Left renal cortex interstitium (tissue), 4 donors: ENCODE results near the gene CASKIN1. TPM values are rescaled to one million over a fixed set of nuclear protein-coding genes. Genes with fewer than 3 reads are reported as not detected.
A peak's percentile ranks its signal among the peaks of the same experiment; 100 is the strongest.

ENCODE experiments used
- DNase-seq, 4 donors: peaks; one replicate each; pipeline ENCODE4 v3.0.0-alpha.2; 2013; ENCODE audit warnings: low read depth in 4 of 4, low spot score in 2 of 4, missing footprints in 1 of 4
- polyA plus RNA-seq, 4 donors: library from polyadenylated mRNA; unstranded; fragments of 120-200 nt; gene quantifications; one replicate each; pipeline ENCODE4 v1.2.1, GENCODE V29; 2013; ENCODE audit not compliant: insufficient read length in 4 of 4

CASKIN1 gene
- polyA plus RNA-seq, 4 donors, result 1.4 to 2.8 (median 2.0) TPM

- no peak for DNase-seq
Observed at GRCh38 chr16:2161911-2162310, 34.5 kb downstream of the CASKIN1 start.

DNA sequence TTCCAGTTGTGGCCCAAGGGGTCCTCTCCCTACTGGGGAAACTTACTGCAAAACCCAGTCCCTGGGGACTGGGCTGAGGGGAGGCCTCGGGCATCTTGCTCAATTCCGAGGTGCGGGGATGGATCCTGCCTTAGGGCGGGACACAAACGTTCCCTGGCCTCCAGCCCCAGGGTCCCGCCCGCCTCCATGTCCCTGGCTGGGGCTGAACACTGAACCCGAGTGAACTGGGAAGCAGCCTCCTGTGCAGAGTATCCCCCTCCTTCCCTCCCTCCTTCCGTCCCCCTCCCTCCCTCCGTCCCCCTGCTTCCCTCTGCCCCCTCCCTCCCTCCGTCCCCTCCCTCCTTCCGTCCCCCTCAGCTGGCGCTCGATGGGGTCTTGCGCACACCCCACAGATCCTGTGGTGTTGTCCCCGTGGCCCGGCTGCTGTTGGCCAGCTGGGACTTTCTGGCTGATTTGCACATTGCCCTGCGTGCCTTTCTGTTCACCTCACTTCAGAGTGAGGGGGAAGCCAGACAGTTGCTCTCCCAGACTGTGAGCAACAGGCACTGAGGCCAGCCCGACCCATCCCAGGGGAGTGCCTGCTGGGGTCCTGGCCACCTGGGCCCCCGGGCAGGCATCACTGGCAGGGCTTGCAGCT, 35.4 kb downstream of the CASKIN1 start:
- no peak for DNase-seq

- no peak for DNase-seq
Observed at GRCh38 chr16:2159175-2159838, 37.1 kb downstream of the CASKIN1 start.

GRCh38 chr16:2158262-2158638, 38.2 kb downstream of the CASKIN1 start:
- DNase-seq, result no peak

DNA sequence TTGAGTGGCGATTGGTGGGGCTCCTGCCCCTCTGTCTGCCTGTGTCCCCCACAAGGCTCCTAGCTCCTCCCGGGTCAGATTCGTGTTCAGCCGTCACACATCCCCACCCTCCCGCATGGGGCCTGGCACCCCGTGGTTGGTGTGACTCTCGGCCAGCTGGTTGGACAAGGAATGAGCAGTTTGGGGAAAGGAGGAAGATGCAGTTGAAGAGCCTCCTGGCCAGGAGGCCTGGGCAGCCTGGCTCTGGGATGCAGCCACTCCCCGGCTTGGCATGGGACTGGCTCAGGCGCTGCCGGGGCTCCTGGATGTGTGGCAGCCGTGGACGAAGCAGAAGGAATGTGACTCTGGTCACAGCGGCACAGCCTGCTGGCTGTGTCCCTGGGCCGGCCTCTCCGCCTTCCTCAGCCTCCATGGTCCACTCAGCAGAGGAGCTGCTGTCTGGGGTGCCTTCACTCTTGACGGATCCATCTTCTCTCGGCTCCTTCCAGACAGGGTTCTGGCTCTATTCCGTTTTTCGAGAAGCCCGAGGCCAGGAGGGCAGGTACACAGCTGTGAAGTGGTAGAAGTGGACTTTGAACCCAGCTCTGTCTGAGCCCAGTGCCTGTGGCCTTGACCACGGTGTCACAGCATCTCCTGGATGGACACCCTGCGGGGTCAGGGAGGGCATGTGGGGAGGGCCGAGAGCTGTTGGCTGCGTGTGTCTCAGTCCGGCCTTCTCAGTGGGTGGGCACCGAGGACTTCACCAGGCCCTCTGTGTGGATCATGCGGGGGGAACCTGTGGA, 38.7 kb downstream of the CASKIN1 start:
- no peak for DNase-seq

- DNase-seq, result no peak
Observed at GRCh38 chr16:2156849-2157224, 39.6 kb downstream of the CASKIN1 start.

DNA sequence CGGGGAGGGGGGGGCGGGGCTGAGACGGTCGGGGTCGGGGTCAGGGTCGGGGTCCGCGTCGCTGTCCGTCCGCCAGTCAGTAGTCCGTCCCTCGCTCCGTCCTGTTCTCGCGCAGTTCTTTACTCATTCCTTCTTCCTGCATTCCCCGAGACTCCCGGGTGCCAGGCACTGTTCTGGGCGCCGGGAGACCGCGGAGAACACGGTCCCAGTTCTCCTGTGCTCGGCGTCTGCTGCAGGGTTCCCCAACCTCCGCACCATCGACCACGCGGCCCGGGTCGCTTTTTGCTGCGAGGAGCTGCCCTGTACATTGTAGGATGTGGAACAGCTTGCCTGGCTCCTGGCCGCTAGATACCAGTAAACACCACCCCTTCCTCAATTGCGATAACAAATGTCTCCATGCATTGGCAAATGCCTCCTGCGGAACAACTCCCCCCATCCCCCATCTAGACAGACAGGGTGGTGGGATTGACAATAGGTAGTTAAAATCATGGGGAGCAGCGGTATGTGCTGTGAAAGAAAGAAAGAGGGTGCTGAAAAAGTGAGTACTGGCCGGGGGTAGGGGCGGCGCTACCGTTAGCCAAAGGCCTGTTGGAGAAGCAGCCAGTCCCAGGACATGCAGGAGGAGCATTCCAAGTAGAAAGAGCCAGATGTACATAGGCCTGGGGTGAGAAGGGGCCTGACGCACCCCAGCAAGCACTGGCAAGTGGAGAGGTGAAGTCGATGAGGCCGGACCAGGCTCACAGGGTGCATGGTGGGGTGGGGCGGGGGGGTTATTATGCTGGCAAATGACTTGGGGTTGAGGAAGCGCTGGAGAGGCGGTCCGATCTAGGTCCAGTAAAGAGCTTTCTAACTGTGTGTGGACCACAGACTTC, 40.2 kb downstream of the CASKIN1 start:
- DNase-seq, result no peak

GRCh38 chr16:2155091-2155950, 41.1 kb downstream of the CASKIN1 start, which contains the start of gene TRAF7:
Gene TRAF7, plus strand, starts transcription at chr16:2155782. Its CDS starts 8,139 bp downstream, at chr16:2163921.
- peak; percentile 98 to 100 (median 100) for DNase-seq

GRCh38 chr16:2154533-2155090, 41.8 kb downstream of the CASKIN1 start:
- DNase-seq, result no peak

GRCh38 chr16:2152695-2153506, 43.5 kb downstream of the CASKIN1 start:
- no peak for DNase-seq

DNA sequence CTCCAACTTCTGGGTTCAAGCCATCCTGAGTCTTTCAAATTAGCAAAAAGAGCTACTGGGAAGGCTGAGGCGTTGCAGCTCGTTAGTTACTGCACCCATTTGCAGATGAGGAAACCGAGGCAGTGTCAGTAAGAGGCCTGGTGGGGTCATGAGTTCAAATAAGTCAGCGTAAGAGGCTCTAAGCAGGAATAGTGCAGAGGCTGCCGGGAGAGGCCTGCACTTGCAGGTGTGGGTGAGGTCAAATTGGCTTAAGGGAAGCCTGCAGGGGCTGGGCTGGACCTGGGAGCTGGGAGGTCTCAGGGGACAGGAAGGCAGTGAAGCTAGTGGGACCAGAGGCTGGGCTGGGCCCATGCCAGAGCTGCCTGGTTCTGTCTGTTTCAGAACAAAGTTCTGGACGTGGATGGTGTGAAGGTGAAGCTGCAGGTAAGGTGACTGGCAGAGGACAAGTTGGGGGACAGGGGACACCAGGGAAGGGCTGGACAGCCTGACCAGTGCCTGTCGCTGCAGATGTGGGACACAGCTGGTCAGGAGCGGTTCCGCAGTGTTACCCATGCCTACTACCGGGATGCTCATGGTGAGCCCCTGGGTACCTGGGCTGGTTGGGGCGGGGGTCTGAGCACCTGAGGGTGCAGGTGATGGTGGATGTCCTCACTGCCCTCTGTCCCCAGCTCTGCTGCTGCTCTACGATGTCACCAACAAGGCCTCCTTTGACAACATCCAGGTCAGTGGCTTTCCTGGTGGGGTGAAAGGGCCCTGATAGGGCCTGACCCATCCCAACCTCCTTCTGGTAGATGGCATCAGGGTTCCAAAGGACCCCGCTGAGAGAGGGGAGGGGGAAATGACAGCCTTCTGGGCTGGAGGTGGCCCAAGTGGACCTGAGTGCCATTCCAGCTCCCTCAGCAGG, 45.0 kb downstream of the CASKIN1 start:
- DNase-seq, result no peak

GRCh38 chr16:2150418-2151187, 45.8 kb downstream of the CASKIN1 start:
- DNase-seq, result no peak

DNA sequence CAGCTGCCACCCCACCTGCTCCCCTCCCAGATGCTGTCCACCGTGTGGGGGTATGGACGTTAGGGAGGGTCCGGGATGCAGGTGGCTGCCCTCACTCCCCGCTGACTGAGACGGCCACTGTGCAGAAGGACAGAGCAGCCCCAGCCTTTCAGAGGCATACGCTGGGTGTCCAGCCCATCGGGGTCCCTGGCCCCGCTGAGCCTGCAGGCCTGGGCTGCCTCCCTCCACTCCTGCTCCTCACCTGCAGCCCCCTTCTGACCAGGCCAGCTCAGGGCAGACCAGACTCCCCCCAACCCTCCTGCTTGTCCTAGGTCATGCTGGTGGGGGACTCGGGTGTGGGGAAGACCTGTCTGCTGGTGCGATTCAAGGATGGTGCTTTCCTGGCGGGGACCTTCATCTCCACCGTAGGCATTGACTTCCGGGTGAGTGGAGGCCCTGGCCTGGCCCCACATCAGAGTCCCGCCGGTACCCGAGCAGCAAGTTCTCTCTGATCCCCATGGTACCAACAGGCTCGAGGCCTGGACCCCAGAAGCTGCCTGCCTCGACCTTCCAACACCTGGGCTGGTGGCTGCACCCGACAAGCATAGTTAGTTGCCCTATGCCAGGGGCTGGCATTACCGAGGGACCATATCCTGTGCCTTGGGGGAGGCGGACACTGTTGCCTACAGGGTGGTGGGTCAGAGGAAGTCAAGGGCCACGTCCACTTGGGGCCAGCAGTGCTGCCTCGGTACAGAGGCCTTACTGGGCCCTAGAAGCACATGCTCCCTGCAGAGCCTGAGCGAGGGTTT, 46.6 kb downstream of the CASKIN1 start:
- no peak for DNase-seq

GRCh38 chr16:2148714-2149629, 47.4 kb downstream of the CASKIN1 start:
- DNase-seq, result no peak
